Esophagus muscularis mucosa (tissue), 4 donors: Measurements from ENCODE around the gene CUEDC2. TPM values are rescaled to one million over a fixed set of nuclear protein-coding genes. Genes with fewer than 3 reads are reported as not detected.

Experiments used
- DNase-seq: peaks from one replicate; pipeline ENCODE4 v3.0.0-alpha.2; 2017; ENCODE audit errors: extremely low spot score
- H3K27ac ChIP-seq, 4 donors: fragments of 200-600 bp; sonication (generic); replicated peaks in 1 of 4; 1 replicate in 3 of 4; 2 replicates in 1 of 4; pipeline ENCODE4 v1.5.1; 2016 to 2019; ENCODE audit warnings: mild to moderate bottlenecking in 1 of 4
- H3K27me3 ChIP-seq, 4 donors: fragments of 200-600 bp; sonication (generic); one replicate each; pipeline versions ENCODE4 v1.5.1 to v1.6.0; 2016 to 2019
- H3K36me3 ChIP-seq, 4 donors: fragments of 200-600 bp; sonication (generic); one replicate each; pipeline ENCODE4 v1.5.1; 2016 to 2019
- H3K4me1 ChIP-seq, 4 donors: fragments of 200-600 bp; sonication (generic); one replicate each; pipeline ENCODE4 v1.5.1; 2016 to 2019
- H3K4me3 ChIP-seq, 4 donors: fragments of 200-600 bp; sonication (generic); 1 replicate in 2 of 4; 2 replicates in 2 of 4; pipeline ENCODE4 v1.5.1; 2016 to 2019; ENCODE audit warnings: mild to moderate bottlenecking in 4 of 4, moderate library complexity in 1 of 4
- H3K9me3 ChIP-seq, 4 donors: fragments of 200-600 bp; sonication (generic); 1 replicate in 3 of 4; 2 replicates in 1 of 4; pipeline ENCODE4 v1.5.1; 2016 to 2019
- CTCF ChIP-seq, 3 experiments: fragments of 200-600 bp in 2 of 3; fragments of 450-650 bp in 1 of 3; sonication (generic) in 2 of 3; IDR thresholded peaks; one replicate each; pipeline ENCODE4 v1.5.1; 2017 to 2019; ENCODE audit warnings: antibody characterized with exemption in 3 of 3, mild to moderate bottlenecking in 2 of 3, moderate library complexity in 1 of 3
- EP300 ChIP-seq: sonication (generic); formaldehyde crosslinking; IDR thresholded peaks from one replicate; pipeline ENCODE4 v1.6.1; 2017; ENCODE audit warnings: antibody characterized with exemption
- POLR2A ChIP-seq: fragments of 450-650 bp; IDR thresholded peaks from one replicate; pipeline ENCODE4 v1.6.1; 2017; ENCODE audit warnings: antibody characterized with exemption, moderate library complexity, mild to moderate bottlenecking, low read depth
- POLR2AphosphoS5 ChIP-seq, 2 donors: sonication (generic); formaldehyde crosslinking; IDR thresholded peaks; one replicate each; pipeline ENCODE4 v1.6.1; 2017; ENCODE audit warnings: antibody characterized with exemption in 2 of 2
- WGBS: methylation state at CpG from one replicate; pipeline ENCODE4 v1.1.5; 2018; 5-methylcytosine and 5-hydroxymethylcytosine counted together
- intact Hi-C: fragments of 100-400 bp; cut with DNase I; formaldehyde crosslinking; loops from one replicate; pipeline ENCODE4 v1.15.1; 2023
- total RNA-seq, 4 donors: library from RNA; depleted of rRNA; stranded (reverse); fragments of >200 nt; gene quantifications; one replicate each; pipeline versions ENCODE4 v1.1.0 to v1.2.1, GENCODE V29; 2016

The CUEDC2 gene
- total RNA-seq, 4 donors from 2014 or later = 61.0 to 92.7 (median 71.2) TPM

GRCh38 chr10:102450374-102451104 lies 18.2 kb upstream of the CUEDC2 start:
- intact Hi-C loops = no loop called here

GRCh38 chr10:102450124-102450373 lies 17.7 kb upstream of the CUEDC2 start:
- DNase-seq = no peak
- Histone ChIP-seq H3K4me3 (peak overlapping the region; percentile 73 to 88 (median 80)), H3K9me3 (no peaks in the 10 kb centered on the region), H3K27ac (peak overlapping the region; percentile 80 to 90 (median 86)), H3K27me3 (no peaks in the 10 kb centered on the region), H3K36me3 (peaks cover 0 to 5% (median 0%) of the 10 kb centered on the region in 4 donors), H3K4me1 (peaks cover 5 to 32% (median 21%) of the 10 kb centered on the region in 4 donors)
- no peak for TF ChIP-seq POLR2A
- no peak for TF ChIP-seq CTCF (IDR thresholded peaks at IDR 0.05)
- TF ChIP-seq POLR2AphosphoS5 (IDR thresholded peaks at IDR 0.05) = no peak
- no peak for TF ChIP-seq EP300
- intact Hi-C loops = no loop called here
- WGBS = 0% methylated on average over 11 of the region's 11 CpGs

More at GRCh38 chr10:102450374-102451104, 18.2 kb upstream of the CUEDC2 start:
- TF ChIP-seq POLR2AphosphoS5 (IDR thresholded peaks at IDR 0.05) (peak in 1 of 2 donors; percentile 54), POLR2A (no peak), EP300 (no peak), CTCF (IDR thresholded peaks at IDR 0.05) (no peak)
- Histone ChIP-seq H3K9me3 (no peaks in the 10 kb centered on the region), H3K4me1 (peaks cover 5 to 32% (median 21%) of the 10 kb centered on the region in 4 donors), H3K27me3 (no peaks in the 10 kb centered on the region), H3K27ac (peak overlapping the region; percentile 80 to 90 (median 86)), H3K36me3 (peaks cover 0 to 10% (median 0%) of the 10 kb centered on the region in 4 donors), H3K4me3 (peak overlapping the region; percentile 73 to 88 (median 80))
- no peak for DNase-seq
- WGBS = under 1% methylated on average over 22 of the region's 104 CpGs

GRCh38 chr10:102449321-102450123 lies 17.1 kb upstream of the CUEDC2 start:
- intact Hi-C loops = no loop called here
- peaks cover 0 to 5% (median 0%) of the 10 kb centered on the region in 4 donors for H3K36me3 ChIP-seq
- 10% methylated on average over 30 of the region's 30 CpGs for WGBS
- DNase-seq = no peak
- H3K27me3 ChIP-seq = no peaks in the 10 kb centered on the region
- no peaks in the 10 kb centered on the region for H3K9me3 ChIP-seq
- TF ChIP-seq CTCF (IDR thresholded peaks at IDR 0.05) (no peak), POLR2AphosphoS5 (IDR thresholded peaks at IDR 0.05) (no peak), POLR2A (no peak), EP300 (no peak)
- H3K4me1 ChIP-seq = peaks cover 5 to 32% (median 21%) of the 10 kb centered on the region in 4 donors
- H3K27ac ChIP-seq = peak overlapping the region; percentile 80 to 90 (median 86)
- peak overlapping the region; percentile 73 to 88 (median 80) for H3K4me3 ChIP-seq

GRCh38 chr10:102444851-102445250 lies 12.5 kb upstream of the CUEDC2 start:
- no peaks in the 10 kb centered on the region for H3K9me3 ChIP-seq
- 71% methylated on average over 2 of the region's 2 CpGs for WGBS
- intact Hi-C loops = no loop called here

More at GRCh38 chr10:102444851-102445250, 12.5 kb upstream of the CUEDC2 start:
- Histone ChIP-seq H3K4me3 (no peak overlapping the region), H3K27ac (no peak overlapping the region), H3K27me3 (no peaks in the 10 kb centered on the region), H3K4me1 (peaks cover 0 to 8% (median 7%) of the 10 kb centered on the region in 4 donors), H3K36me3 (no peaks in the 10 kb centered on the region)
- DNase-seq = no peak
- TF ChIP-seq POLR2AphosphoS5 (IDR thresholded peaks at IDR 0.05) = no peak
- no peak for TF ChIP-seq CTCF (IDR thresholded peaks at IDR 0.05)
- no peak for TF ChIP-seq EP300
- TF ChIP-seq POLR2A = no peak
